ENCODE data around the gene PCDHGA1.

- TF ChIP-seq, protein P1, sequence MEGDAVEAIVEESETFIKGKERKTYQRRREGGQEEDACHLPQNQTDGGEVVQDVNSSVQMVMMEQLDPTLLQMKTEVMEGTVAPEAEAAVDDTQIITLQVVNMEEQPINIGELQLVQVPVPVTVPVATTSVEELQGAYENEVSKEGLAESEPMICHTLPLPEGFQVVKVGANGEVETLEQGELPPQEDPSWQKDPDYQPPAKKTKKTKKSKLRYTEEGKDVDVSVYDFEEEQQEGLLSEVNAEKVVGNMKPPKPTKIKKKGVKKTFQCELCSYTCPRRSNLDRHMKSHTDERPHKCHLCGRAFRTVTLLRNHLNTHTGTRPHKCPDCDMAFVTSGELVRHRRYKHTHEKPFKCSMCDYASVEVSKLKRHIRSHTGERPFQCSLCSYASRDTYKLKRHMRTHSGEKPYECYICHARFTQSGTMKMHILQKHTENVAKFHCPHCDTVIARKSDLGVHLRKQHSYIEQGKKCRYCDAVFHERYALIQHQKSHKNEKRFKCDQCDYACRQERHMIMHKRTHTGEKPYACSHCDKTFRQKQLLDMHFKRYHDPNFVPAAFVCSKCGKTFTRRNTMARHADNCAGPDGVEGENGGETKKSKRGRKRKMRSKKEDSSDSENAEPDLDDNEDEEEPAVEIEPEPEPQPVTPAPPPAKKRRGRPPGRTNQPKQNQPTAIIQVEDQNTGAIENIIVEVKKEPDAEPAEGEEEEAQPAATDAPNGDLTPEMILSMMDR (conservative IDR thresholded peaks at IDR 0.05 in 1 of 2, IDR thresholded peaks at IDR 0.05 in 1 of 2; ENCODE audit: extremely low read depth in 1 of 2, insufficient read depth in 1 of 2, low read depth in 1 of 2, low read length in 2 of 2) = no peak
- TF ChIP-seq EZH2 (IDR thresholded peaks at IDR 0.05; ENCODE audit: borderline replicate concordance, low read length) = no peak
These were observed 160.0 kb downstream of the PCDHGA1 start for GRCh38 chr5:141490271-141490670.
